Islet precursor cell (in vitro differentiated cells): ENCODE results near the gene NR2C2.

Experiments used
- DNase-seq: peaks from one replicate; pipeline ENCODE4 v3.0.0-alpha.2; 2018

Gene NR2C2

DNA sequence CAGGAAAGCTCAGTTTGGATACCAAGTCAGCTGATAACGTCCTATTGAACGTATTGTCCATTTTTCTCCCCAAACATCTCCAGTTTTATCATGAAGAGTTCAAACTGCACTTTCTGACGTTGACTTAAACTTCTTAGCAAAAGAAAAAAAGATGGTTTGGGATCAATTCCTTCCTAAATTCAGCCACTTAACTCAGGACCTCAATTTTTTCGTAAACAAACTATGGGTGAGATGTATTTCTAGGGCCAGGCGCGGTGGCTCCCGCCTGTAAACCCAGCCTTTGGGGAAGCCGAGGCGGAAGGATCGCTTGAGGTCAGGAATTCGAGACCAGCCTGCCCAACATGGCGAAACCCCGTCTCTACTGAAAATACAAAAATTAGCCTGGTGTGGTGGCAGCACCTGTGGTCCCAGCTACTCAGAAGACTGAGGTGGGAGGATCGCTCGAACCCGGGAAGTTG lies 118.2 kb downstream of the NR2C2 start:
- DNase-seq, result no peak

DNA sequence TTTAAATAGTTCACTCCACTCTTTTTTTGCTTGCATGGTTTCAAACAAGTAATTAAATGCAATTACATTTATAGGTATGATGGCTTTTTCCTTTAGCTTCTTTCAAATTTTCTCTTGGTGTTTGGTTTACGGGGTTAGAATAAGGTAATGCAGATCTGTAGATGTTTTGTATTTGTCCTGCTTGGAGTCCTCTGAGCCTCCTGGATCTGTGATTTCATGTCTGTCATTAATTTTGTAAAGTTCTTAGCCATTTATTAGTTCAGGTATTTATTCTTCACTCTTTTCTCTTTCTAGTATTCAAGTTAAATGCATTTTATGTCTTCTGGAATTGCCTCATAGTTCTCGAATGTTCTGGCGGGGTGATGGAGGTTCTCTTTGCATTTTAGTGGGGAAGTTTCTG lies 119.1 kb downstream of the NR2C2 start:
- DNase-seq, result no peak

DNA sequence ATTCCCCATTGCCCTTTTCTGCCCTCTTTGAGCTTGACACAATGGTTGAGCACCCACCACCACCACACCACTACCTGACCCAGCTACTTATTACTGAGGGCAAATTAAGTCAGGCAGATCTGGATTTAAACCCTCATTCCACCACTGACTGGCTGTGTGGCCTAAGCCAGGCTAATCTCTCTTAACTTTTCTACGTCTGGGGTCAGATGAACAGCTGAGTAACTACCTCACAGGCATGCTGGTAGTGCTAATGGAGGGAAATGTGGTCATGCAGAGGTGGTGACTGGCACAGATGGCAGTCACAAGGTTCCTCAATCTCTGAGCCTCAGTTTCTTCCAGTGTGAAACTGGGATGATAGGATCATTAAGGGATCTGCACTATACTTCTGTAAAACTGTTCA lies 122.1 kb downstream of the NR2C2 start:
- DNase-seq, result no peak

DNA sequence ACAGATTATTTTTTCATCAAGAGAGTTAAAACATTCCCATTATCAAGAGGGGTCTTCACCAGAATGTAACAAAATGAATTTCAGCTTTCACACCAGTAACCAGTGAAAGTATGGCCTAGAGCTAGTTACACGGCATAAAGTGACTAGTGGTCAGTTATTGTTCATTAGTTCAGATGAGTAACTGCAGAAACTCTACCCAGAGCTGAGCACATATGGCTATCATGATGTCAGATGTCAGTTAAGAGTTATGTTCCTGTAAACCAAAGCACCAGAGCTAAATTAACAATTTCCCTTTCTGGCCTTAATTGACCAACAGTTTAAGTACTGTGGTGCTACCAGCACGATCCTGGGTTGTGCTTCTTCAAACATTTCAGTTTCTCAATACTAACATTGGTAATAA lies 124.3 kb downstream of the NR2C2 start:
- DNase-seq, result no peak

DNA sequence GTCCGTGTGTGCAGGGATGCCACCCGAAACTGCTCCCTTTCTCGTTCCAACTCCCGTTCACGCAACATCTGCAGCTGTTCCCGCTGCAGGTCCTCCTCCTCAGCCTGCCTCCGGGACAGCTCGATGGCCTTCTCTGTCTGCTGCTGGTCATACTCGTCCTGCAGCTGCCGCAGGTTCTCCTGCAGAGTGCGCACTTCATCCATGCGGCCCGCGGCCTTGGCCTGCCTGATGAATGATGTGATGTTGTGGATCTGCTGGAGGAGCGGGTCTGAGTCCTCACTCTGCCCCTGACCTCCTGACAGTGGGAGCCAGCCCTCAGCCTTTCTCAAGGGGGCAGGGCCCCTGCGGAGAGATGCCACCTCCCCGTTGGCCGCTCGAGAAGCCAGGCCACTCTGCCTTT lies 127.1 kb downstream of the NR2C2 start:
- DNase-seq, result no peak

DNA sequence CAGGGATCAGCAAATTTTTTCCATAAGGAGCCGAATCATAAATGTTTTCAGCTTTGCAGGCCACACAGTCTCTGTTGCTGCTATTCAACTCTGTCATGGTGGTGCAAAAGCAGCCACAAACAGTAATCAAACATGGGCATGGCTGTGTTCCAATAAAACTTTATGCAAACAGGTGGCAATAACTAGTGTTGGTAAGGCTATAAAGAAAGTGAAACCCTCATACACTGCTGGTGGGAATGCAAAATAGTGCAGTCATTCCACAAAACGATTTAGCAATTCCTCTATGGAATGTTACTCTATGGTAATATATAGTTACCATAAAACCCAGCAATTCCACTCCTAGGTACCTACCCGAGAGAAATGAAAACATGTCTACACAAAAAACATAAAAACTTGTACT lies 131.7 kb downstream of the NR2C2 start:
- DNase-seq, result no peak

DNA sequence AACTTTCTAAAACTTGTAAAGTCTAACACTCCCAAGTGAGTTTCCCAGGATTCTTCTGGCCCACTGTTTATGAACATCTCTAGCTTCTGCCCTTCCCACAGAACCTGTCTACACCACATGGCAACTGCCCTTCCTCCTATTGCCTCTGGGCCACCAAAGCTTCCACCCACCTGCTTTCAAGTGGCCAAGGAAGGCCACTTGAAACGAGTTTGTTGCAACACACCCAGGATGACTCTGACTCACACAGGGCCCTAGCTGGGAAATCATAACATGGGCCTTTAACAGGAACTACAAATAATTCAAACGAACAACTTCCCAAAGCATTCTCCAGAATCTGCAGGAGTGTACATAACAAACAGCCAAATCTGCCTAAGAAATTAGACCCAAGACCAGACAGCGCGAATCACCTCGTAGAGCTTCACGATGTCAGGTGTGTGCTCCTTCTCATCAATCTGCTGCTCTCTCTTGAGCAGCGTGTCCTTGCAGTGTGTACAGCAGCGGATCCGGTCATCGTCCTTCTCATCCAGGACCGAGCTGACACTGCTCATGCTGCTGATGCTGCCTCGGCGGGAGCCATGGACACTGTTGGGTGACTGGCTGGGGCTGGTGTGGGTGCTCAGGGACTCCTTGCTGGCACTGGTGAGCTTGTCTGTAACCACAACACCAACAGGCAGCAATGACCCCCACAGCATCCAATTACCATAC lies 134.7 kb downstream of the NR2C2 start:
- DNase-seq, result no peak

DNA sequence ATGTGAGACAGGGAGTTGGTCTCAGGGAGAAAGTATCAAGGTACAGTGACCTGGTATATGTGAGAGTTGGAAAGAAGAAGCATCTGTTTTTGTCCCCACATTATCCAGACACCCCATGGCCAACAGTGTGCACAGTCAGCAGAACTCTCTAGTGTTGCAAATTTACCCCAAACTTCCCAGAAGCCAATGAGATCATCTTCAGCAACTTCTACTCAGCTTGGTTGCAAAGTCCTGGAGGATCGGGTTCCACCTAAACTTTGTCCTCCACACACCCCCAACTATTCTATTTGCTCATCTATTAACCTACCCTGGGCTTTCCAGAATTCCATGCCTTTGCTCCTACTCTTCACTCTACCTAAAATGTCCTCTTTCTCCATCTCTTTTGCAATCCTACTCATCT lies 135.9 kb downstream of the NR2C2 start:
- no peak for DNase-seq

DNA sequence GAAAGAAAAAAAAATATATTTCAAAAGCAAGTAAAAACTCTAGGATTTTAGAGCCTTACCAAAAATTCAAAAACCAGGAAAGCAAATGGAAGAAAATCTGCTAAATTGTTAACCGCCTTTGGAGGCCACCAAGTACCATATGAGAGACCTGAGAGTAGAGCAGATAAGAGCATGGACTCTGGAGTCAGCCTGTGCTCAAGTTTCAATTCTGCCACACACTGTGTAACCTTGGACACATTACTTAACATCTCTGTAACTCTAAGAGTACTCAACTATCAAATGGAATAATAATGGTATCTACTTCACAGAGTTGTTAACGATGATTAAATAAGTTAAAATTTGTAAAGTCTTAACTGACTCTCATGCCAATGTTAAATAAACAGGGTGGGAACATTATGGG lies 138.9 kb downstream of the NR2C2 start:
- no peak for DNase-seq

DNA sequence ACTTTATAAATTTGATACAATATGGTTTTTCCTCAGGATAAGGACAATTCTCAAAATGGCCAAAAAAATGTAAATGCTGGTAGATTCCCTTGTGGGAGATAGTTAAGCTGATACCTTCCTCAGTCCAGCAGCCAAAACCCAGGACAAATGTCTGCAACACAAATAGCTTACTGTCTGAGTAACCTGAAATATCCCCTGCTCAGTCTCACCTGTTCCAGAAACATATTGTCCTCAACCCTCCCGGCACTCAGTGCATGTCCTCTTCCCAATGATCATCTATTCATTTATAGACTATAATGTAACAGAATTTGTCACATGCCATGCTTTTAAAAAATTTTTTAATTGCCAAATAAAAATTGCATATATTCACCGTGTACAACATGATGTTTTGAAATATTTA lies 139.3 kb downstream of the NR2C2 start:
- no peak for DNase-seq

DNA sequence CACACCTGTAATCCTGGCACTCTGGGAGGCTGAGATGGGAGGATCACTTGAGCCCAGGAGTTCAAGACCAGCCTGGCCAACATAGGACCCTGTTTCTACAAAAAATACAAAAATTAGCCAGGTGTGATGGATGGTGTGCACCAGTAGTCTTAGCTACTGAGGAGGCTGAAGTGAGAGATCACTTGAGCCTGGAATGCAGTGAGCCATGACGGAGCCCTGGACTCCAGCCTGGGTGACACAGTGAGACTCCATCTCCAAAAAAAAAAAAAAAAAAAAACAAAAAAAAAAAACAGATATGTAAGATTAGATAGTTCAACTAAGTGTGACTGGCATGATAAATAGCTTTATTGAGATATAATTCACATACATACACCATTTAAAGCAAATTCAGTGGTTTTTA lies 141.8 kb downstream of the NR2C2 start:
- no peak for DNase-seq

DNA sequence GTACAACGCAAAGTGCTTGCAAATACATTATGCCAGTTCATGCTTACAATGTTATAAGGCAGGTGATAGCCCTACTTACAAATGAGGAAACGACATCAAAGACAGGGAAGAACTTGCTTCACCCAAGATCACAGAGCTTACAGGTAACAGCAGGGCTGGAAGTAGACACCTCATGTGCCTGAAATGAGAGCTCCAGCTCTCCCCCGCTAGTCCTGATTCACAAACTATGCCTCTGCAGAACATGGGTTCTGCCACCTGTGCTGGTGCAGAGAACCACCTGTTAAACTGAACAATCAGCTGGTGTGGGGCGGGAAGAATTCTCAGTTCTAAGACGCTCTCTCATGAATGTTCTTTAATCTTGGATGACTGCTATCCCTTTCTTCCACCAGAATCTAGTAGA lies 144.2 kb downstream of the NR2C2 start:
- DNase-seq, result no peak

DNA sequence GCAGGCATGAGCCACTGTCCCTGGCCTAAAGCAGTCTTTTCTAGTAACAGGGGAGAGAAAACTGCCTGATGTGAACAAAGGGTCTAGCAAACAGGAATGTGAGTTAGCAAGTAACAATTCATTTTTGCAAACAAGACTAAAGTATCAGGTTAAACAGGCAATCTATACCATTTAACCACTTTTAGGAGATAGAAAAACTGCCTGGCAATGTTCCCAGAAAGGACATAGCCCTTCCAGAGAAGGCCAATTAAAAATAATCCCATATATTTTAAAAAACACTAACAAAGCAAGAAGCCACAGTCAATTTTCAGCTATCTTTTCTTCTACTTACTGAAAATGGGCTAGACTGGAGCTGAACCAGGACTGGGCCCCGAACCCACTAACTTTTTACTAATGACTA lies 145.3 kb downstream of the NR2C2 start:
- DNase-seq, result no peak

DNA sequence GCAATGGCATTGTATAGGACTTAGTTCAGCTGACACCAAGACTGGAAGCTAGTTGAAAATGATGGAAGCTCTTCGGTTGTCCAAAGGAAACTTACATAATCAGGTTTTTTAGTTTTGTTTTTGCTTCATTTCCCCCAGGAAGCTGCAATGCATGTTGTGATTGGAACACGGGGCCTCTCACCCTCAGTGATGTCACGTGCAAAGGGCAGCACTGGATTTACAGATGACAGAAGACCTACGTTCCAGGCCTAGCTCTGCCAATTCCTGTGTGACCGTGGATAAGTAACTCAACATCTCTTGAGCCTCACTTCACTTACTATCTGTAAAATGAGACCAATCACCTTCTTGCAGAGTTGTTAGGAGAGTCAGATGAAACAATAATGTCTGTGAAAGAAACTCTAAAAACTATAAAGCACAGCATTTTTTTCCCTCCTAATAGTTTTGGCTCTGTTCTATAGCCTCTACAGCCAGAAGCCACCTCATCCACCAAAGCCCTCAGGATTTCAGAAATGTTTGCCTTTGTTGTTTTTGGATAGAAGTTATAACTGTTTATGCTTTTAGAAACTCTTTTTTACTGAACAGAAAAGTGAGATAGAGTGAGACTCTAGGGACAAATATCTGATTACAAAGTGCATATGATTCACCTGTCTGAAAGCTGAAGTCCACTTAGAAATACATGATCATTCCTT lies 146.9 kb downstream of the NR2C2 start:
- DNase-seq, result no peak

DNA sequence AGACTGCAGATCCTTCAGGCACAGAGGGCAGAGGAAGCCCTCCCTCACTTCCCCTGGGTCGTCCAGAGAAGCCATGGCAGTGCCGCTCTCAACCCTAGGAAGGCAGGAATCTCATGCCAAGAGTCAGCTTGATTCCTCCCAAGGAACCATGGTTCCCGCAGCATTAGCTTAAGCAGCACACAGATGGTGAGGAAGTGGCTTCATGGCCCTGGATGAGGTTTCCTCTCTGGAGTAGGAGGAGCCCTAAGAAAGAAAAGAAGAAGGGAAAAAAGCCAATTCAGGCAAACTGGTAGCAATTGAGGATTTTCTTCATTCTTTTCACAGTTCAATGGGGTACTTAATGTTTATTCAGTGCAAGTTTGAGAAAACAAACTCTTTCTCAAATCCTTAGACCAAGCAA lies 148.7 kb downstream of the NR2C2 start:
- no peak for DNase-seq

DNA sequence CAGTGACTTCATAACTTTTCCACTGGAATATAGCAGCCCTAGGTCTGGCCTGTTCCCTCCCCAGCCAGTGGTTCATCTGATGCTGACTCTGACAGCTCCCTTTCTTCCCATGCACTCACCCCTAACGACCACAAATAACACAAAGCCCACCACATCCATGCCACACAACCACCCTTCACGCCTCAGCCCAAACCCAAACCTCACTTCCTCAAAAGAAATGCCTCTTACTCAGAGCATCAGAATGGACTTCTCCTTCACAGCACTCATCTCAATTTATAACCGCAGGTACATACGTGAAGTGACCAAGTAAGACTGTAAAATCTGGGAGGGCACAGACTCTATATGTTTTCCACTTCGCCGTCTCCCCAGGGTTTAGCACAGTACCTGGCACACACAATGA lies 150.5 kb downstream of the NR2C2 start:
- DNase-seq, result no peak
